Activated T-helper 2 cell treated with anti-CD3 and anti-CD28 coated beads, Interferon-gamma antibody, Interleukin-2, Interleukin-4, amounts not matched to agents 10 μg/mL and 5 μg/mL and 100 μg/mL, durations not matched to agents 14 hours and 24 hours and 36 hours (primary cell): ENCODE data around the gene GALNT10. TPM values are rescaled to one million over a fixed set of nuclear protein-coding genes. Genes with fewer than 3 reads are reported as not detected.

Source experiments
- DNase-seq: peaks from one replicate; pipeline ENCODE4 v3.0.0; 2021; ENCODE audit warnings: low spot score
- H3K27ac Mint-ChIP-seq: one replicate; pipeline ENCODE4 v1.8.0; 2021; ENCODE audit warnings: mixed read lengths
- H3K27me3 Mint-ChIP-seq: one replicate; pipeline ENCODE4 v1.8.0; 2021; ENCODE audit warnings: low read depth, mixed read lengths
- H3K36me3 Mint-ChIP-seq: one replicate; pipeline ENCODE4 v1.8.0; 2021; ENCODE audit warnings: low read depth, mixed read lengths
- H3K4me1 Mint-ChIP-seq: one replicate; pipeline ENCODE4 v1.8.0; 2021; ENCODE audit warnings: low read depth, mixed read lengths
- H3K4me3 Mint-ChIP-seq: one replicate; pipeline ENCODE4 v1.8.0; 2021; ENCODE audit warnings: low read depth, mild to moderate bottlenecking, moderate library complexity, mixed read lengths
- H3K9me3 Mint-ChIP-seq: one replicate; pipeline ENCODE4 v1.8.0; 2021; ENCODE audit warnings: mixed read lengths
- intact Hi-C: fragments of 100-400 bp; cut with micrococcal nuclease; formaldehyde crosslinking; loops from one replicate; pipeline ENCODE4 v1.15.1; 2023
- total RNA-seq: library from RNA; stranded (reverse); gene quantifications from 2 replicates; pipeline ENCODE4 v1.2.3, GENCODE V29; 2022

GALNT10 gene
- total RNA-seq, 1 donor from 2014 or later: 35.5 TPM

DNA sequence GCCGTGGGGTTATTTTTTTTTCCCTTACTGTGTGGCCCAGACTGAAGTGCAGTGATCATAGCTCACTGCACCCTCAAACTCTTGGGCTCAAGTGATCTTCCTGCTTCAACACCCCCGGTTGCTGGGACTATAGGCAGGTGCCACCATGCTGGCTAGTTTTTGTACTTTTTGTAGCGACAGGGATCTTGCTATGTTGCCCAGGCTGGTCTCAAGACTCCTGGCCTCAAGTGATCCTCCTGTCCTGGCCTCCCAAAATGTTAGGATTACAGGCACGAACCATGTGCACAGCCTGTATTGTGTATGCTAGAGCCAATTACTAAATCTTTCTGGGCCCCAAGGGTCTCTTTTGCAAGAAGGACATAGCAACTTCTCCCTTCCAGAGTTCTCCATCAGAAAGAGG is 23.1 kb downstream of the GALNT10 start:
- Mint-ChIP-seq H3K27me3 (no peaks in the 10 kb centered on the region), H3K4me1 (peaks cover 42% of the 10 kb centered on the region), H3K4me3 (no peak overlapping the region), H3K36me3 (peaks cover 42% of the 10 kb centered on the region), H3K27ac (no peak overlapping the region), H3K9me3 (no peaks in the 10 kb centered on the region)
- DNase-seq: no peak
- intact Hi-C loops: loop anchor here (5.0 to 10.0 kb wide), 2 partner anchors 64 to 641 kb away; partner anchors contain the start of genes CNOT8 and FAXDC2

DNA sequence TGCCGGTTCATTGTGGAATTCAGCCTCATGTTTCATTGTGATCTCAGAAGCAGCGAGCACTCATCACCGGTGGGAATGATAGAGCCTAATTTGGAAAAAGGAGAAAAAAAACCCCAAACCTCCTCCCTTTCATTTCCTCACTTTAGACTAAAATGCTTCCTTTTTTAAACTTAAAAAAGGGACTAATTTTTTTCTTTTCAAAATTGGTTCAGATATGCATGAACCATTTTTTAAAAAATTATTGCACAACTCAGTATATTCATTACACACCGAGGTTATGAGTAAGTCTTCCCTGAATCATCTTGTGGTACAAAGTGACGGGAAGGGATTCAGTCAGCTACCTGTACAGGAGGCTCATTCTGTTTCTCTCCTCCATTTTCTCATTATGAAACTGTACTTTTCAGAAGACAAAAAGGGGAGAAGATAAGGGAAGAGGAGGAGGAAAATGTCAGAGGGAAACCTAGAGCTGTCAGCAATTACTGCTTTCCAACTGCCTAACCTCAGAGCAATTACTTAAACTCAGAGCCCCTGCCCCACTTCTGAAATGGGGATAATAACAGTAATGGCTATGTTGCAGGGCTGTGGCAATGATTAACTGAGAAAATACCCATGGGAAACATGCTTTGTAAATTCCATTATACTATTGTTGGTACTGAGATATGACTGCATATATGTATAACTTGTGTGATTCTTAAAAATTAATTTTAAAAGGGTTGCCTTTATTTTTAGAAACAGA is 24.0 kb downstream of the GALNT10 start:
- Mint-ChIP-seq H3K36me3 (peaks cover 38% of the 10 kb centered on the region), H3K27ac (peak overlapping the region; percentile 83), H3K4me1 (peaks cover 43% of the 10 kb centered on the region)

DNA sequence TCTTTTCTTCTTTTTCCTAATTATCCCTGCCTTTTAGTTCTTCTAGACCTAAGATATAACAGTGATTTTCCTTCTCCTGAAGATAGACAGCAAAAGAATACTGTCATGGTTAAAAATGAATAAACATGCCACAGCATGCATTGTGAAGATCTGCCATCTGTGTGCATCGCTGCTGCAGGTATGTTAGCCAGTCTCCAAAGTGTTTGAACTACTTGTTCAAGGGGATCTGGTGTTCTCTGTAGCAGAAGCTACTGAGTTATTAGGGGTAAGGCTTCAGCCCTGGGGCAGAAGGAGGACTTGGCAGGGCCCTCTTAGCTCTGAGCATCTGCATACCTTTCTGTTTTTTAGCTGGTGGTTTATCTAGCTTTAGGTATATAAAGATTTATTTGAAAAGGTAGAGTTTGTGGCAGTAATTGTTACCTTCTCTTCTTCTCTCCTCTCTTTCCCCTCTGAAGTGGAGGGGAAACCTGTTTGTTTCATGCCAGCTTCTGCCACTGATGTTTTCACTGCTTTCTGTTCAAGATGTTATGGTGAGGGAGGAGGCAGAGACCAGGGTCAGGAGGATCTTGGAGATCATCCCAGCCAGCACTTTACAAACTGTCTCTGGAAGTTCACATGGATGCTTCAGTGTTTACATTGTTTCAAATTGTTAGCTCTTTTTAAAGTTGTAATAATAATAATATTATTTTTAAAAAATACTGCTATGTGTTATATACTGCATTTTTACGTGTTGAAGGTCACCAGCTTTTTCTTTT is 25.2 kb downstream of the GALNT10 start:
- Mint-ChIP-seq H3K9me3 (no peaks in the 10 kb centered on the region), H3K4me1 (peaks cover 51% of the 10 kb centered on the region), H3K27me3 (no peaks in the 10 kb centered on the region), H3K36me3 (peaks cover 42% of the 10 kb centered on the region), H3K4me3 (no peak overlapping the region), H3K27ac (peak overlapping the region; percentile 50)
- no peak for DNase-seq
- intact Hi-C loops: loop anchor here (10.0 kb wide), 1 partner anchor 639 kb away; the partner anchor contains the start of genes CNOT8 and FAXDC2

More for the DNA sequence above, 24.0 kb downstream of the GALNT10 start:
- Mint-ChIP-seq H3K4me3 (peak overlapping the region; percentile 9), H3K9me3 (no peaks in the 10 kb centered on the region), H3K27me3 (no peaks in the 10 kb centered on the region)
- DNase-seq: no peak
- intact Hi-C loops: loop anchor here (1.0 to 10.0 kb wide), 6 partner anchors 11 to 640 kb away; partner anchors contain the start of genes CNOT8, FAXDC2 and GALNT10

DNA sequence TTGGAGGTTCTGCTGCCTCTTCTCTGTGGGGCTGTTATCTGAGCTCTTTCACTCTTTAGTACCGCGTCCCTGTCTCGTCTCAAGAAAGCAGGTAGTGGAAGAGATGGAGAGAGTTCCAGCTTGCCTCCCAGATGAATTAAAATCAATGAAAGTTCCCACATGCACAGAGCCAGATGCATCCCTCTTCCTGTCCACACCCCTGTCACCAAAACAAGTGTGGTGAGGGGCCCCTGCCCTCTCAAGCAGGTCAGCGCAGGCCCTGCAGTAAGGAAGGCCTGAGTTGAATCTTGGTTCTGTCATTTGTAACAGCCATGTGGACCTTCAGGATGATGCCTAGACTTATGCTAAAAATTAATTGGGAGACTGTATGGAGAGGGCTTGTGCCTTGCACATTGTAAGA is 26.9 kb downstream of the GALNT10 start:
- intact Hi-C loops: loop anchor here (10.0 kb wide), 1 partner anchor 637 kb away; the partner anchor contains the start of genes CNOT8 and FAXDC2
- Mint-ChIP-seq H3K27me3 (no peaks in the 10 kb centered on the region), H3K27ac (no peak overlapping the region), H3K36me3 (peaks cover 46% of the 10 kb centered on the region), H3K4me1 (peaks cover 57% of the 10 kb centered on the region), H3K4me3 (no peak overlapping the region), H3K9me3 (no peaks in the 10 kb centered on the region)
- DNase-seq: no peak

DNA sequence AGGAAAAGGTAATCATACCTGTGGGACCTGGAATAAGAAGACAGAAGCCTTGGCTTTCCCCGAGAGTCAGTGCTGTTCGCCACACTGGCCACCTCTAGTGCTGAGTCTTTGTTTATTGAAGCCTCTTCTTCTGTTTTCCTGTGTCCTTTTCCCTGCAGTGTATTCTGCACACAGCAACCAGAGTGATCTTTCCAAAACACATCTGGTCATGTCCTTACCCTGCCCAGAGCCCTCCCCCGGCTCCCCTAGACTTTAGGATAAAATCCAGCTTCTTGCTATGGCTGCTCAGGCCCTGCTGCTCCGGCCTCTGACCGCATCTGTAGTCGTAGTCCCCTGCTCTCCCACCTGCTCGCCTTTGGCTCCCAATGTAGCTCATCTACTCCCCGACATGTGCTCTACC is 28.3 kb downstream of the GALNT10 start:
- Mint-ChIP-seq H3K9me3 (no peaks in the 10 kb centered on the region), H3K36me3 (peaks cover 52% of the 10 kb centered on the region), H3K4me3 (no peak overlapping the region), H3K4me1 (peaks cover 57% of the 10 kb centered on the region), H3K27ac (peak overlapping the region; percentile 9), H3K27me3 (no peaks in the 10 kb centered on the region)
- intact Hi-C loops: loop anchor here (10.0 kb wide), 1 partner anchor 636 kb away; the partner anchor contains the start of genes CNOT8 and FAXDC2
- DNase-seq: no peak

DNA sequence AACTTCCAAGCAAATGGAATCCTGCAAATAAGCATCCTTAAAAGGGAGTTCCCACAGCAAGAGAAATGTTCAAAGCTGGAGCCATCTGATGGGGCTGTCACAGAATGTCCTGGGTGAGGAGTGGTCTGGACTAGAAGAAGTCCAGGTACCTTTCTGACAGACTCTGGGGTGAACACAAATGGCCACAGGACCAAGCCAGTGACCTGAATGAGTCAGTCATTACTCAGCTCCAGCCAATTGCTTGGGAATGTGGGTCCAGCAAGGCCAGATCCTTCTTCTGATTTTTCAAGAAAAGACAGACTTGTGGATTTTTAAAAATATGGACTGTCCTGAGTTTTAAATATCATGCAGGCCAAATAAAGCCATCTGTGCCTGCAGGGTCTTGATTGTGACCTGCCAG is 30.1 kb downstream of the GALNT10 start:
- Mint-ChIP-seq H3K27ac (peak overlapping the region; percentile 30), H3K4me3 (no peak overlapping the region), H3K36me3 (peaks cover 51% of the 10 kb centered on the region), H3K4me1 (peaks cover 42% of the 10 kb centered on the region), H3K9me3 (peaks cover 2% of the 10 kb centered on the region), H3K27me3 (no peaks in the 10 kb centered on the region)
- DNase-seq: no peak
- intact Hi-C loops: no loop called here

DNA sequence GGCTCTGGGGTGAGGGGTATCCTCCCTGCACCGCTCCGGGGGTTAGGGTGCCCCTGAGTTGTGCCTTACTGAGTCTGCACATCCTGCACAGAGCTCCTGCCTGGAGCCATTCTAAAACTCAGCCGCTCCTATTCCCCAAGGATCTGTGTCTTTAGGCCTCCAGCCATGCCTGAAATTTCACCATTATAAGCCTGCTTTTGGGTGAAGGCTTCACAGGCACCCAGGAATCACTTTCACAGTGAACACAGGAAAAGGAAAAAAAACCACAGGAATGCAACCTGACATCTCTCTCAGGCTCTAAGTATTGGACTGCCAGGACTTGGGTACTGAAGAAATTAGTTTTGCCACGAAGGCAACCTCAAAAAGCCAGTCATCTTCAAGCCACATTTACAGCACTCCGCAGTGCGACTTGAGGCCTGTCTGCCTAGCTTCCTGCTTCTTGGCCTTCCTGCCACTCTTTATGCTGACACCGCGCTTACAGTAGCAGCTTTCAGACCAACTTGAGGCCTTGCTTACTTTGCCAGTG is 30.9 kb downstream of the GALNT10 start:
- H3K4me3 Mint-ChIP-seq: no peak overlapping the region
- H3K27me3 Mint-ChIP-seq: no peaks in the 10 kb centered on the region
- H3K4me1 Mint-ChIP-seq: peaks cover 38% of the 10 kb centered on the region
- peaks cover 57% of the 10 kb centered on the region for H3K36me3 Mint-ChIP-seq
- H3K9me3 Mint-ChIP-seq: peaks cover 8% of the 10 kb centered on the region
- DNase-seq: peak; percentile 44
- intact Hi-C loops: no loop called here
- peak overlapping the region; percentile 85 for H3K27ac Mint-ChIP-seq

DNA sequence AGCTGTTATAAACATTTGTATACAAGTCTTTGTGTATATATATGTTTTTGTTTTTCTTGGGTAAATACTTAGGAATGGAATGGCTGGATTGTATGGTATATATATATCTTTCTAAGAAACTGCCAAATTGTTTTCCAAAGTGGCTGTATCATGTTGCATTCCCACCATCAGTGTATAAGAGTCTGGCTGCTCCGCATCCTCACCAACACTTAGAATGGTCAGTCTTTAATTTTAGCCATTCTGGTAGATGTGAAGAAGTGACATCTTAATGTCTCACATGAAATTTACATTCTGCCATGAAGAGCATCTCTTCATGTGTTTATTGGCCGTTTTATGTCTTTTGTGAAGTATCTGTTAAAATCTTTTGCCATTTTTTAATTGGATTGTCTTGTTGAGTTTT is 31.9 kb downstream of the GALNT10 start:
- Mint-ChIP-seq H3K36me3 (peaks cover 62% of the 10 kb centered on the region), H3K27me3 (no peaks in the 10 kb centered on the region), H3K4me1 (peaks cover 32% of the 10 kb centered on the region), H3K4me3 (no peak overlapping the region), H3K9me3 (peaks cover 17% of the 10 kb centered on the region), H3K27ac (peak overlapping the region; percentile 85)
- intact Hi-C loops: no loop called here
- no peak for DNase-seq

GRCh38 chr5:154223320-154223719 is 32.8 kb downstream of the GALNT10 start:
- Mint-ChIP-seq H3K36me3 (peaks cover 71% of the 10 kb centered on the region), H3K27ac (no peak overlapping the region), H3K4me3 (no peak overlapping the region), H3K9me3 (peaks cover 26% of the 10 kb centered on the region), H3K27me3 (no peaks in the 10 kb centered on the region), H3K4me1 (peaks cover 36% of the 10 kb centered on the region)
- DNase-seq: no peak
- intact Hi-C loops: no loop called here

DNA sequence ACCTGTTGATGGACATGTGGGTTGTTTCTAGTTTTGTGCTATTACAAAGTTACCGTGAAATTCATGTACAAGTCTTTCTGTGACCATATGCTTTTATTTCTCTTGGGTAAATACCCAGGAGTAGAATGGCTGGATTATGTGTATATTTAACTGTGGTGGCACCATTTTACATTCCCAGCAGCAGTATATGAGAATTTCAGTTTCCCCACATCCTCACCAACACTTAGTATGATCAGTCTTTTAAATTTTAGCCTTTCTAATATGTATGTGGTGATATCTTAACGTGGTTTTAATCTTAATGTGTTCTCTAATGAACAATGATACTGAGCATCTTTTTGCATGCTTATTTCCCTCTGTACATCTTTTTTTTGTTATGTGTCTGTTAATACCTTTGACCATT is 36.6 kb downstream of the GALNT10 start:
- H3K36me3 Mint-ChIP-seq: peaks cover 63% of the 10 kb centered on the region
- H3K4me3 Mint-ChIP-seq: no peak overlapping the region
- peaks cover 34% of the 10 kb centered on the region for H3K4me1 Mint-ChIP-seq
- intact Hi-C loops: no loop called here
- no peak for DNase-seq
- no peak overlapping the region for H3K27ac Mint-ChIP-seq
- peaks cover 26% of the 10 kb centered on the region for H3K9me3 Mint-ChIP-seq
- H3K27me3 Mint-ChIP-seq: no peaks in the 10 kb centered on the region

- H3K4me3 Mint-ChIP-seq: peak overlapping the region; percentile 14
- H3K4me1 Mint-ChIP-seq: peaks cover 31% of the 10 kb centered on the region
- H3K27me3 Mint-ChIP-seq: no peaks in the 10 kb centered on the region
- H3K36me3 Mint-ChIP-seq: peaks cover 50% of the 10 kb centered on the region
- peak overlapping the region; percentile 57 for H3K27ac Mint-ChIP-seq
- no peak for DNase-seq
- intact Hi-C loops: loop anchor here (1.0 kb wide), 1 partner anchor 14 kb away; no protein-coding TSS in a partner anchor
- H3K9me3 Mint-ChIP-seq: peaks cover 26% of the 10 kb centered on the region
Measured at GRCh38 chr5:154228696-154229095, 38.2 kb downstream of the GALNT10 start.

- Mint-ChIP-seq H3K4me3 (no peak overlapping the region), H3K4me1 (peaks cover 31% of the 10 kb centered on the region), H3K9me3 (peaks cover 24% of the 10 kb centered on the region), H3K27me3 (no peaks in the 10 kb centered on the region), H3K27ac (no peak overlapping the region), H3K36me3 (peaks cover 44% of the 10 kb centered on the region)
- no peak for DNase-seq
- intact Hi-C loops: no loop called here
Measured at GRCh38 chr5:154230526-154230925, 40.0 kb downstream of the GALNT10 start.
